Testis (tissue), 2 donors: Measurements from ENCODE around the gene ETS2.

Experiments used
- CTCF ChIP-seq, 3 experiments: fragments of 450-650 bp in 2 of 3; fragments of 200-600 bp in 1 of 3; sonication (generic) in 1 of 3; IDR thresholded peaks; one replicate each; pipeline ENCODE4 v1.5.1; 2016 to 2019; ENCODE audit warnings: antibody characterized with exemption in 3 of 3, mild to moderate bottlenecking in 2 of 3, moderate library complexity in 1 of 3
- POLR2A ChIP-seq: fragments of 450-650 bp; IDR thresholded peaks from one replicate; pipeline ENCODE4 v1.6.1; 2017; ENCODE audit warnings: antibody characterized with exemption, mild to moderate bottlenecking, moderate library complexity

DNA sequence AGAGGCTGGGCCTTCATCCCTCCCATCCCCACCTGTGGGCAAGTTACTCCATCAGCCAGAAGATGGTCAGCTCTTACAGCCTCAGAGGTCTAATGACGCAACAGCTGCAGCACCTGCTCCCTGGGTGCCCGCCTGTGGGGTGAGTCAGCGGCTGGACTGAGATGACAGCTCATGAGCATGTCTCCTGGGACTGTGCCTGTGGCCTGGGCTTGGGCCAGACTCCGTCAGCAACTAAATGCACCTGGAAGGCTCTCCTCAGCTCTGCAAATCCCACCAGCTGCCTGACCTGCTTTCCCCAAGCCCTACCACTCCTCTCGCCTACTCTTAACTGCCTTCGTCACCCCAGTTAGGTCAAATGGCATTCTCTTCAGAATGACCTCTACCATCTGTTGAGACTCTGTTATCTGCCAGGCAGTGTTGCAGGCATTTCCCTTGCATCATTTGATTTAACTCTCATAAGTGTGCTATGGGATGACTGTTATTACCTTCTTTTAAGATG is 47.7 kb downstream of the ETS2 start:
- TF ChIP-seq CTCF (IDR thresholded peaks at IDR 0.05) (no peak), POLR2A (no peak)
